HG02623 (cell line): ENCODE data around the gene SFI1.

Experiments used
- ATAC-seq: cut with Tn5 transposase; IDR thresholded peaks from one replicate; pipeline ENCODE4 v1.9.1; 2021; ENCODE audit warnings: moderate library complexity; ENCODE audit not compliant: unreplicated experiment

SFI1 gene

GRCh38 chr22:31661851-31662667, 165.7 kb downstream of the SFI1 start, which contains the start of gene PISD:
Gene PISD, minus strand, starts transcription at chr22:31662215. Its CDS starts 7 bp downstream, at chr22:31662208.
- peak; percentile 82 for ATAC-seq

- no peak for ATAC-seq
Observed at GRCh38 chr22:31662668-31663037, 166.3 kb downstream of the SFI1 start.
